ENCODE results near the gene UVRAG. TPM values are rescaled to one million over a fixed set of nuclear protein-coding genes. Genes with fewer than 3 reads are reported as not detected.

Gene UVRAG
- total and polyA plus RNA-seq, 2 of the 13 experiments (the other 11 are each of a cell fraction or from before 2014, with no cell fraction given): 9.7 to 17.3 TPM

GRCh38 chr11:75782540-75783263 lies 32.3 kb upstream of the UVRAG start (continued):
- TF ChIP-seq, protein P1, sequence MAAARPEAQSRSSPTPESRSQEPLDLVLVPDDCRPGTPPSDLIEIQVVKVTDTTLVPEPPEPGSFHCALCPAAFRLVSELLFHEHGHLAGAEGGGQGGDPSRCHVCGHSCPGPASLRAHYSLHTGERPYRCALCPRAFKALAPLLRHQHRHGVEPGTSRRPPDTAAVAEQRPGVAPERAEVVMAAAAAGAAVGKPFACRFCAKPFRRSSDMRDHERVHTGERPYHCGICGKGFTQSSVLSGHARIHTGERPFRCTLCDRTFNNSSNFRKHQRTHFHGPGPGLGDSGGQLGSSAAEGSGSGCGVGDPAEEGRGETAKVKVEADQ (CRISPR knock-in tag; IDR thresholded peaks at IDR 0.05; ENCODE audit: borderline replicate concordance): no peak
- TF ChIP-seq ARID2 (CRISPR knock-in tag; IDR thresholded peaks at IDR 0.05; ENCODE audit: borderline replicate concordance): peak; percentile 56; the same call in 1 of the 2 replicates
- TF ChIP-seq, protein P2, sequence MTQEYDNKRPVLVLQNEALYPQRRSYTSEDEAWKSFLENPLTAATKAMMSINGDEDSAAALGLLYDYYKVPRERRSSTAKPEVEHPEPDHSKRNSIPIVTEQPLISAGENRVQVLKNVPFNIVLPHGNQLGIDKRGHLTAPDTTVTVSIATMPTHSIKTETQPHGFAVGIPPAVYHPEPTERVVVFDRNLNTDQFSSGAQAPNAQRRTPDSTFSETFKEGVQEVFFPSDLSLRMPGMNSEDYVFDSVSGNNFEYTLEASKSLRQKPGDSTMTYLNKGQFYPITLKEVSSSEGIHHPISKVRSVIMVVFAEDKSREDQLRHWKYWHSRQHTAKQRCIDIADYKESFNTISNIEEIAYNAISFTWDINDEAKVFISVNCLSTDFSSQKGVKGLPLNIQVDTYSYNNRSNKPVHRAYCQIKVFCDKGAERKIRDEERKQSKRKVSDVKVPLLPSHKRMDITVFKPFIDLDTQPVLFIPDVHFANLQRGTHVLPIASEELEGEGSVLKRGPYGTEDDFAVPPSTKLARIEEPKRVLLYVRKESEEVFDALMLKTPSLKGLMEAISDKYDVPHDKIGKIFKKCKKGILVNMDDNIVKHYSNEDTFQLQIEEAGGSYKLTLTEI (CRISPR knock-in tag; conservative IDR thresholded peaks at IDR 0.05): no peak
- TF ChIP-seq TAF1 (CRISPR knock-in tag; IDR thresholded peaks at IDR 0.05): no peak
- TF ChIP-seq FOXM1 (CRISPR knock-in tag; IDR thresholded peaks at IDR 0.05): no peak
- TF ChIP-seq NFIB (CRISPR knock-in tag; IDR thresholded peaks at IDR 0.05; ENCODE audit: borderline replicate concordance): no peak
- no peak for TF ChIP-seq ARNT (IDR thresholded peaks at IDR 0.05)
- TF ChIP-seq, protein P3, sequence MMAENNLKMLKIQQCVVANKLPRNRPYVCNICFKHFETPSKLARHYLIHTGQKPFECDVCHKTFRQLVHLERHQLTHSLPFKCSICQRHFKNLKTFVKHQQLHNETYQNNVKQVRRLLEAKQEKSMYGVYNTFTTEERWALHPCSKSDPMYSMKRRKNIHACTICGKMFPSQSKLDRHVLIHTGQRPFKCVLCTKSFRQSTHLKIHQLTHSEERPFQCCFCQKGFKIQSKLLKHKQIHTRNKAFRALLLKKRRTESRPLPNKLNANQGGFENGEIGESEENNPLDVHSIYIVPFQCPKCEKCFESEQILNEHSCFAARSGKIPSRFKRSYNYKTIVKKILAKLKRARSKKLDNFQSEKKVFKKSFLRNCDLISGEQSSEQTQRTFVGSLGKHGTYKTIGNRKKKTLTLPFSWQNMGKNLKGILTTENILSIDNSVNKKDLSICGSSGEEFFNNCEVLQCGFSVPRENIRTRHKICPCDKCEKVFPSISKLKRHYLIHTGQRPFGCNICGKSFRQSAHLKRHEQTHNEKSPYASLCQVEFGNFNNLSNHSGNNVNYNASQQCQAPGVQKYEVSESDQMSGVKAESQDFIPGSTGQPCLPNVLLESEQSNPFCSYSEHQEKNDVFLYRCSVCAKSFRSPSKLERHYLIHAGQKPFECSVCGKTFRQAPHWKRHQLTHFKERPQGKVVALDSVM (CRISPR knock-in tag; IDR thresholded peaks at IDR 0.05): peak; percentile 10; the same call in 1 of the 2 replicates
- TF ChIP-seq, protein P4, sequence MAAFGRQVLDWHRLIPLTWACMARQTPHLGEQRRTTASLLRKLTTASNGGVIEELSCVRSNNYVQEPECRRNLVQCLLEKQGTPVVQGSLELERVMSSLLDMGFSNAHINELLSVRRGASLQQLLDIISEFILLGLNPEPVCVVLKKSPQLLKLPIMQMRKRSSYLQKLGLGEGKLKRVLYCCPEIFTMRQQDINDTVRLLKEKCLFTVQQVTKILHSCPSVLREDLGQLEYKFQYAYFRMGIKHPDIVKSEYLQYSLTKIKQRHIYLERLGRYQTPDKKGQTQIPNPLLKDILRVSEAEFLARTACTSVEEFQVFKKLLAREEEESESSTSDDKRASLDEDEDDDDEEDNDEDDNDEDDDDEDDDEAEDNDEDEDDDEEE (CRISPR knock-in tag; IDR thresholded peaks at IDR 0.05): no peak
- TF ChIP-seq, protein P5, sequence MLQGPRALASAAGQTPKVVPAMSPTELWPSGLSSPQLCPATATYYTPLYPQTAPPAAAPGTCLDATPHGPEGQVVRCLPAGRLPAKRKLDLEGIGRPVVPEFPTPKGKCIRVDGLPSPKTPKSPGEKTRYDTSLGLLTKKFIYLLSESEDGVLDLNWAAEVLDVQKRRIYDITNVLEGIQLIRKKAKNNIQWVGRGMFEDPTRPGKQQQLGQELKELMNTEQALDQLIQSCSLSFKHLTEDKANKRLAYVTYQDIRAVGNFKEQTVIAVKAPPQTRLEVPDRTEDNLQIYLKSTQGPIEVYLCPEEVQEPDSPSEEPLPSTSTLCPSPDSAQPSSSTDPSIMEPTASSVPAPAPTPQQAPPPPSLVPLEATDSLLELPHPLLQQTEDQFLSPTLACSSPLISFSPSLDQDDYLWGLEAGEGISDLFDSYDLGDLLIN (CRISPR knock-in tag; IDR thresholded peaks at IDR 0.05; ENCODE audit: borderline replicate concordance): no peak
- TF ChIP-seq ZNF501 (CRISPR knock-in tag; IDR thresholded peaks at IDR 0.05): no peak; the same call in 1 of the 2 replicates
- TF ChIP-seq MEIS2 (CRISPR knock-in tag; IDR thresholded peaks at IDR 0.05): no peak
- TF ChIP-seq RFX1 (IDR thresholded peaks at IDR 0.05): no peak
- TF ChIP-seq MYNN (CRISPR knock-in tag; IDR thresholded peaks at IDR 0.05; ENCODE audit: low read depth): 0 out of 2 replicates have a peak, but pooled peaks have one; percentile 28
- peak; percentile 63; the same call in 1 of the 2 replicates for TF ChIP-seq ZNF564 (CRISPR knock-in tag; IDR thresholded peaks at IDR 0.05)
- no peak for TF ChIP-seq SRSF9 (IDR thresholded peaks at IDR 0.05; ENCODE audit: borderline replicate concordance, insufficient read depth, low read depth, low read length, poor library complexity, severe bottlenecking)
- no peak for TF ChIP-seq MXD1 (CRISPR knock-in tag; IDR thresholded peaks at IDR 0.05)
- no peak for TF ChIP-seq KAT2B (IDR thresholded peaks at IDR 0.05; ENCODE audit: borderline replicate concordance, low read depth, low read length)
- TF ChIP-seq IKZF4 (CRISPR knock-in tag; IDR thresholded peaks at IDR 0.05; ENCODE audit: borderline replicate concordance, low read depth, not compliant biosample characterization): no peak
- no peak; the same call in 1 of the 2 replicates for TF ChIP-seq ZBTB38 (CRISPR knock-in tag; IDR thresholded peaks at IDR 0.05)
- no peak for TF ChIP-seq ZSCAN30 (CRISPR knock-in tag; IDR thresholded peaks at IDR 0.05)
- no peak for TF ChIP-seq FIP1L1 (IDR thresholded peaks at IDR 0.05; ENCODE audit: borderline replicate concordance, insufficient read depth, low read depth, low read length)

Data from HepG2 (cell line).